MCF 10A (cell line): ENCODE data around the gene RNPS1. TPM values are rescaled to one million over a fixed set of nuclear protein-coding genes. Genes with fewer than 3 reads are reported as not detected.

Experiments used
- Bru-seq: library from RNA; stranded (reverse); fragments of 400-500 nt; gene quantifications from one replicate; lab custom pipeline; 2021; lab: Mats Ljungman, UMichigan
- BruChase-seq, 2 experiments: library from RNA; stranded (reverse); fragments of 400-500 nt; gene quantifications; one replicate each; lab custom pipeline; 2021; lab: Mats Ljungman, UMichigan
- BruUV-seq: library from RNA; stranded (reverse); fragments of 400-500 nt; replicated peaks from 2 replicates; lab custom pipeline; 2021; lab: Mats Ljungman, UMichigan
- CTCF ChIA-PET: fragments of 300-600 bp; sonication (Branson Sonifier 250); formaldehyde crosslinking; extraction: SDS; loops from one replicate; lab custom pipeline; 2021; ENCODE audit warnings: antibody characterized with exemption, inconsistent platforms; lab: Yijun Ruan, JAX
- POLR2A ChIA-PET: fragments of 300-600, 350-650 bp; sonication (Branson Sonifier 250); formaldehyde crosslinking; extraction: SDS; loops from one replicate; lab custom pipeline; 2020; ENCODE audit warnings: antibody characterized with exemption, inconsistent platforms; lab: Yijun Ruan, JAX
- DNase-seq: peaks from one replicate; pipeline ENCODE4 v3.0.0-alpha.2; 2018; ENCODE audit not compliant: unreplicated experiment
- H3K27ac Mint-ChIP-seq: one replicate; pipeline ENCODE4 v1.8.0; 2022; ENCODE audit warnings: mild to moderate bottlenecking, low read depth, mixed read lengths; ENCODE audit not compliant: unreplicated experiment
- H3K27me3 Mint-ChIP-seq: one replicate; pipeline ENCODE4 v1.8.0; 2022; ENCODE audit warnings: mixed read lengths; ENCODE audit not compliant: insufficient read depth, unreplicated experiment
- H3K36me3 Mint-ChIP-seq: one replicate; pipeline ENCODE4 v1.8.0; 2022; ENCODE audit warnings: mild to moderate bottlenecking, moderate library complexity, mixed read lengths; ENCODE audit not compliant: insufficient read depth, unreplicated experiment
- H3K4me1 Mint-ChIP-seq: one replicate; pipeline ENCODE4 v1.8.0; 2022; ENCODE audit warnings: mixed read lengths; ENCODE audit not compliant: insufficient read depth, unreplicated experiment
- H3K4me3 Mint-ChIP-seq: one replicate; pipeline ENCODE4 v1.8.0; 2022; ENCODE audit warnings: mild to moderate bottlenecking, moderate library complexity, mixed read lengths; ENCODE audit not compliant: unreplicated experiment
- H3K9me3 Mint-ChIP-seq: one replicate; pipeline ENCODE4 v1.8.0; 2022; ENCODE audit warnings: mixed read lengths; ENCODE audit not compliant: unreplicated experiment
- intact Hi-C: fragments of 100-400 bp; cut with micrococcal nuclease; formaldehyde crosslinking; loops from 2 replicates; pipeline ENCODE4 v1.14.1; 2022
- long read RNA-seq: library from polyadenylated mRNA; stranded (forward); transcript quantifications from one replicate; pipeline ENCODE4 v2.0.0, GENCODE V29; 2022
- total RNA-seq: library from RNA; stranded (reverse); gene quantifications from 2 replicates; pipeline ENCODE4 v1.2.3, GENCODE V29; 2022
- TF ChIP-seq, protein P1 (sequence below): fragments of 200-600 bp; IDR thresholded peaks from one replicate; pipeline ENCODE4 v1.8.0; 2022; ENCODE audit warnings: antibody characterized with exemption, mild to moderate bottlenecking; ENCODE audit not compliant: unreplicated experiment

Gene RNPS1, protein sequence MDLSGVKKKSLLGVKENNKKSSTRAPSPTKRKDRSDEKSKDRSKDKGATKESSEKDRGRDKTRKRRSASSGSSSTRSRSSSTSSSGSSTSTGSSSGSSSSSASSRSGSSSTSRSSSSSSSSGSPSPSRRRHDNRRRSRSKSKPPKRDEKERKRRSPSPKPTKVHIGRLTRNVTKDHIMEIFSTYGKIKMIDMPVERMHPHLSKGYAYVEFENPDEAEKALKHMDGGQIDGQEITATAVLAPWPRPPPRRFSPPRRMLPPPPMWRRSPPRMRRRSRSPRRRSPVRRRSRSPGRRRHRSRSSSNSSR
- total RNA-seq (245 and 247 TPM in 2 replicates), Bru-seq, nascent RNA (percentile 94 among the genes with signal in this experiment), BruChase-seq, experiment 1, labeled RNA remaining after a 6-hour chase (percentile 97 among the genes with signal in this experiment), BruChase-seq, experiment 2, labeled RNA remaining after a 2-hour chase (percentile 94 among the genes with signal in this experiment)
- long read RNA-seq, transcript RNPS1-202 (8 exons, 2,241 nt), result minor isoform, 239 of 618 reads
- long read RNA-seq, transcript RNPS1-220 (7 exons, 2,037 nt), result major isoform, 270 of 618 reads
- long read RNA-seq, transcript RNPS1-217 (7 exons, 1,514 nt), result minor isoform, 15 of 618 reads
- long read RNA-seq, transcript RNPS1-203 (8 exons, 2,069 nt), result minor isoform, 31 of 618 reads
- long read RNA-seq, partial matches to known transcripts, result 4 of 618 reads
- long read RNA-seq, other reads (novel, unspliced or antisense), result 42 of 618 reads

DNA sequence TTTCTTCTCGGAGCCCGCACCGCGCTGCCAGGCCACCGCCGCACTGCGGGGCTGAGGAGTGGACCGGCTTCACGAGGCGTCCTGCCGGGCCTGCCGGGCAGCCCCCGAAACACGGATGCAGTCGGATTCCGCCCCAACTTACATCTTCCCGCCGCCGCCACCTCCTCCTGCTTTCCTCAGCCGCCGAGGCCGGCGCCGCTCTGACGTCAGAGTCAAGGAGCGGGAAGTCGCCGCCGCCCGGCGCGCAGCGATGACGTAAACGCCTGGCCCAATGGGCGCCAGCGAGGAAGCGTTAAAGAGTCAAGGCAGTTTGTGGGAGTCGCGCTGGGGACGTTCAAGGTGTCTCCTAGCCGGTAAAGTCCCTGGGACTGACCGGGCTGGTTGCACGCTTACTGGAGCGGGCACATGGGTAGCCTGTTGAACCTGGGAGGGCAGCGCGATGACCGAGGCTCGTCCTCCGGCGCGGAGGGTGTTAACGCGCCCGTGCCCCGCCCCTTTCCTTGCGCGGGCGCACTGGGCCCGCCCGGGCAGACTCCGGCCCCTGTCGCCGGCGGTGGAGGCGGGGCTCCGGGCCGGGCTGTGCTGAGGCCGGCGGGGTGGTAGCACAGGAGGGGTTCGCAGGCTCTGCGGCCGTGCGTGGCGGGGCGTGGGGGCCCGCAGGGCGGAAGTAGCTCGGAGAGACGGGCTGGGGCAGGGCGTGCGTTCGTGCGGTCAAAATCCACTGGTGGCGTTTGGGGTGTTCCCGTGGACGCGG lies at the start of gene RNPS1:
Gene RNPS1 (minus strand): TSS at position 214 of the 754 bp plus-strand sequence. CDS start 3,483 bp downstream, outside the sequence.
- ChIA-PET CTCF (interaction anchor here (0.7 kb wide), 1 partner anchor 79 kb away, joined by 3 read pairs; no protein-coding TSS in a partner anchor), POLR2A (interaction anchor here (0.7 to 3.6 kb wide), 18 partner anchors 9 to 1842 kb away, joined by 3 to 43 read pairs (median 5); partner anchors contain the start of genes CCNF, CEMP1, ECI1 and RAB11FIP3)
- intact Hi-C loops, result no loop called here
- Mint-ChIP-seq H3K36me3 (peaks cover 30% of the 10 kb centered on the region), H3K27ac (peak within 1 kb of the TSS; percentile 99), H3K9me3 (no peaks in the 10 kb centered on the region), H3K27me3 (no peaks in the 10 kb centered on the region), H3K4me1 (peaks cover 15% of the 10 kb centered on the region), H3K4me3 (peak within 1 kb of the TSS; percentile 97)
- DNase-seq, result peak; percentile 95
- TF ChIP-seq, protein P1, sequence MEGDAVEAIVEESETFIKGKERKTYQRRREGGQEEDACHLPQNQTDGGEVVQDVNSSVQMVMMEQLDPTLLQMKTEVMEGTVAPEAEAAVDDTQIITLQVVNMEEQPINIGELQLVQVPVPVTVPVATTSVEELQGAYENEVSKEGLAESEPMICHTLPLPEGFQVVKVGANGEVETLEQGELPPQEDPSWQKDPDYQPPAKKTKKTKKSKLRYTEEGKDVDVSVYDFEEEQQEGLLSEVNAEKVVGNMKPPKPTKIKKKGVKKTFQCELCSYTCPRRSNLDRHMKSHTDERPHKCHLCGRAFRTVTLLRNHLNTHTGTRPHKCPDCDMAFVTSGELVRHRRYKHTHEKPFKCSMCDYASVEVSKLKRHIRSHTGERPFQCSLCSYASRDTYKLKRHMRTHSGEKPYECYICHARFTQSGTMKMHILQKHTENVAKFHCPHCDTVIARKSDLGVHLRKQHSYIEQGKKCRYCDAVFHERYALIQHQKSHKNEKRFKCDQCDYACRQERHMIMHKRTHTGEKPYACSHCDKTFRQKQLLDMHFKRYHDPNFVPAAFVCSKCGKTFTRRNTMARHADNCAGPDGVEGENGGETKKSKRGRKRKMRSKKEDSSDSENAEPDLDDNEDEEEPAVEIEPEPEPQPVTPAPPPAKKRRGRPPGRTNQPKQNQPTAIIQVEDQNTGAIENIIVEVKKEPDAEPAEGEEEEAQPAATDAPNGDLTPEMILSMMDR, result no peak
- BruUV-seq, result no TSS peak

DNA sequence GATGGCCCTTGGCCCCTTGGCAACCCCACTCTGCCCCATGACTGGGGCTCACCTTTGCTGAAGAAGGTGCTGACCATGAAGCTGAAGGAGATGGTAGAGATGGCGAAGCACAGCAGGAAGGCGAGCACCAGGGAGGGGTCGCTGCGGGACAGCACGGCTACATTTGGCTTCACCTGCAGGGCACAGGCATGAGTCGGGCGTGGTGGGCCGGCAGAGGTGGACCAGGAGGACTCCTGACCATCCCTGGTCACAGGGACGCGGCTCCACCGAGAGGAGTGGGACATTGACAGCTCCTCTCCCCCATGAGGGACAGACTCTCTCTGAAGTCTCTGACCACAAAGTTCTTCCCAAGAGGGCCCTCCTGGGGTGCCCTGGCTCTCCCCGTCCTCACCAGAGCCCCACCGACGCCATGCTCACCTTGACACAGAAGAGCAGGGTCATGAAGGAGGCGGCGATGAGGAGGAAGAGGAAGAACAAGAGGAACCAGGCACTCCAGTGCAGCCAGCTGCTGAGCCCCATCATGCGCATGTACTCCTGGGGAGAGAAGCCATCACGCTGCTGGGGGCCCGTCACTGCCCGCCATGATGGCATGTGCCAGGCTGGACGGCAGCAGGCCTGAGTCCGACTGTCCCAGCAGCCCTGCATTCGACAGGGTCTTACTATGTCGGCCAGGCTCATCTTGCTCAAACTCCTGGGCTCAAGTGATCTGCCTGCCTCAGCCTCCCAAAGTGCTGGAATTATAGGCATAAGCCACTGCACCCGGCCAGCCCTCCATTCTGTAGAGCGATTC lies 49.5 kb upstream of the RNPS1 start:
- Mint-ChIP-seq H3K27me3 (peaks cover 32% of the 10 kb centered on the region), H3K9me3 (no peaks in the 10 kb centered on the region), H3K4me3 (no peak overlapping the region), H3K27ac (no peak overlapping the region), H3K4me1 (no peaks in the 10 kb centered on the region), H3K36me3 (peaks cover 6% of the 10 kb centered on the region)
- intact Hi-C loops, result no loop called here
- POLR2A ChIA-PET, result no interaction called here
- DNase-seq, result no peak
- CTCF ChIA-PET, result no interaction called here
- TF ChIP-seq, protein P1, result no peak
- BruUV-seq, result no TSS peak

DNA sequence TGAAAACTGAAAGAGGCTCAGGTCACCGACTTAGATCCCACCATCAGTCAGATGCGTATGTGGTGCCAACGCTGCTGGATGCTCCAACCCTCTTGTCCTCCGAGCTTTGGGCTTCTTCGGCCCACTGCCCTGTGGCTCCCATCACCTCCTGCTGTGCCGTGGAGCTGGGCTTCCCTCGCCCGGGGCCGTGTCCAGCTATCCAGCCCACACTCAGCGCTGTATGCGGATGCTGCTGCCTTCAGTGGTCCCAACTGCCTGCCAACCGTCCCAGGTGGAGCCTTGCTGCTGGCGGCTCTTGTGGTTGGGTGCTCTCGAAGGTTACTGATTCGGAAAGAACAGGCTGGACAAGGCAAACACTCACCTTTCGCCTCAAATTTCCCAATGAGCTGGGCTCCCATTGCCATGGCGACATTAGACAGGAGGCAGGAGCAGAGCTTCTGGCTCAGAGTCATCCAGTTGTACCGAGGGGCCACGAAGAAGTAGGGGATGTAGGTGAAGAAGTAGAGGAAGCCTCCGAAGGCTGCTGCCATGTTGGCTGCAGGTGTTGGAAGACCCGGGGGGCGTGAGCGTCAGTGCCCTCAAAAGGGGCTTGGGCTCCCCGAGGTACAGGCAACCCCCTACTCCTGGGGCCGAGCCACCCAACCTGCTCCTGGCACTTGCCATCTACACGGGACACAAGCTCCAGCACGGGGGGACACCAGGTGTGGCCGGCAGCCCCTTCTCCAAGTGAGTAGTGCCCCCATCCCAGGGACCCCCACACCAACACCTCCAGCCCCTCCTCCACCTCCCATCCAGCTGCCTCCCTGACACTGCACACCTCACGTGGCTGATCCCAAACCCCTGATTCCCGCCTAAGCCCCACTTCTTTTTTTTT lies 40.4 kb upstream of the RNPS1 start:
- TF ChIP-seq, protein P1, result no peak

More for the DNA sequence above, 40.4 kb upstream of the RNPS1 start:
- DNase-seq, result no peak
- Mint-ChIP-seq H3K27me3 (peaks cover 14% of the 10 kb centered on the region), H3K4me3 (no peak overlapping the region), H3K9me3 (no peaks in the 10 kb centered on the region), H3K4me1 (no peaks in the 10 kb centered on the region), H3K27ac (no peak overlapping the region), H3K36me3 (peaks cover 5% of the 10 kb centered on the region)
- POLR2A ChIA-PET, result interaction anchor here (0.6 kb wide), 1 partner anchor 20 kb away, joined by 3 read pairs; no protein-coding TSS in a partner anchor
- BruUV-seq, result no TSS peak
- CTCF ChIA-PET, result interaction anchor here (0.9 kb wide), 1 partner anchor 61 kb away, joined by 6 read pairs; no protein-coding TSS in a partner anchor
- intact Hi-C loops, result no loop called here
